Measurements from ENCODE around the gene MINDY1. TPM values are rescaled to one million over a fixed set of nuclear protein-coding genes. Genes with fewer than 3 reads are reported as not detected.
A peak's percentile ranks its signal among the peaks of the same experiment; 100 is the strongest.

MINDY1 gene
- total and polyA plus RNA-seq, 9 of the 15 experiments (the other 6 are each of a cell fraction or from before 2014, with no cell fraction given): 0.49 to 11.0 (median 6.0) TPM

DNA sequence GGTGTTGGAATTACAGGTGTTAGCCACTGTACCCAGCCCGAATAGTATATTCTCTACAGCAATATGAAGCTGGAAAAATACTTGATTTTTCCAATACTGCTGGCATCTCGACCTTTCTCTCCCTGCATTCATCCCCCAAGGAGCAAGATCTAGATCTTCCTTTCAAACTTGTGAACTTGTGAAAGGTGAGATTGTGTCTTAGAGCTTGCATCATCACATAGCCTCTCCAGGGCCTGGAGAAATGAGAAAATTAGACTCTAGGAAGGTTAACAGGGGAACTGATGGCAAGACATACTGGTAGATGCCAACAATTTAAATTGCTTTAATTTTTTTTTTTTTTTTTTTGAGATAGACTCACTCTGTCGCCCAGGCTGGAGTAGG, 3.6 kb upstream of the MINDY1 start (continued):
- TF ChIP-seq, protein P1, sequence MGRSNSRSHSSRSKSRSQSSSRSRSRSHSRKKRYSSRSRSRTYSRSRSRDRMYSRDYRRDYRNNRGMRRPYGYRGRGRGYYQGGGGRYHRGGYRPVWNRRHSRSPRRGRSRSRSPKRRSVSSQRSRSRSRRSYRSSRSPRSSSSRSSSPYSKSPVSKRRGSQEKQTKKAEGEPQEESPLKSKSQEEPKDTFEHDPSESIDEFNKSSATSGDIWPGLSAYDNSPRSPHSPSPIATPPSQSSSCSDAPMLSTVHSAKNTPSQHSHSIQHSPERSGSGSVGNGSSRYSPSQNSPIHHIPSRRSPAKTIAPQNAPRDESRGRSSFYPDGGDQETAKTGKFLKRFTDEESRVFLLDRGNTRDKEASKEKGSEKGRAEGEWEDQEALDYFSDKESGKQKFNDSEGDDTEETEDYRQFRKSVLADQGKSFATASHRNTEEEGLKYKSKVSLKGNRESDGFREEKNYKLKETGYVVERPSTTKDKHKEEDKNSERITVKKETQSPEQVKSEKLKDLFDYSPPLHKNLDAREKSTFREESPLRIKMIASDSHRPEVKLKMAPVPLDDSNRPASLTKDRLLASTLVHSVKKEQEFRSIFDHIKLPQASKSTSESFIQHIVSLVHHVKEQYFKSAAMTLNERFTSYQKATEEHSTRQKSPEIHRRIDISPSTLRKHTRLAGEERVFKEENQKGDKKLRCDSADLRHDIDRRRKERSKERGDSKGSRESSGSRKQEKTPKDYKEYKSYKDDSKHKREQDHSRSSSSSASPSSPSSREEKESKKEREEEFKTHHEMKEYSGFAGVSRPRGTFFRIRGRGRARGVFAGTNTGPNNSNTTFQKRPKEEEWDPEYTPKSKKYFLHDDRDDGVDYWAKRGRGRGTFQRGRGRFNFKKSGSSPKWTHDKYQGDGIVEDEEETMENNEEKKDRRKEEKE (IDR thresholded peaks at IDR 0.05; ENCODE audit: borderline replicate concordance in 1 of 2, control insufficient read depth in 1 of 2, low read depth in 2 of 2, low read length in 1 of 2): no peak
- TF ChIP-seq, protein P2, sequence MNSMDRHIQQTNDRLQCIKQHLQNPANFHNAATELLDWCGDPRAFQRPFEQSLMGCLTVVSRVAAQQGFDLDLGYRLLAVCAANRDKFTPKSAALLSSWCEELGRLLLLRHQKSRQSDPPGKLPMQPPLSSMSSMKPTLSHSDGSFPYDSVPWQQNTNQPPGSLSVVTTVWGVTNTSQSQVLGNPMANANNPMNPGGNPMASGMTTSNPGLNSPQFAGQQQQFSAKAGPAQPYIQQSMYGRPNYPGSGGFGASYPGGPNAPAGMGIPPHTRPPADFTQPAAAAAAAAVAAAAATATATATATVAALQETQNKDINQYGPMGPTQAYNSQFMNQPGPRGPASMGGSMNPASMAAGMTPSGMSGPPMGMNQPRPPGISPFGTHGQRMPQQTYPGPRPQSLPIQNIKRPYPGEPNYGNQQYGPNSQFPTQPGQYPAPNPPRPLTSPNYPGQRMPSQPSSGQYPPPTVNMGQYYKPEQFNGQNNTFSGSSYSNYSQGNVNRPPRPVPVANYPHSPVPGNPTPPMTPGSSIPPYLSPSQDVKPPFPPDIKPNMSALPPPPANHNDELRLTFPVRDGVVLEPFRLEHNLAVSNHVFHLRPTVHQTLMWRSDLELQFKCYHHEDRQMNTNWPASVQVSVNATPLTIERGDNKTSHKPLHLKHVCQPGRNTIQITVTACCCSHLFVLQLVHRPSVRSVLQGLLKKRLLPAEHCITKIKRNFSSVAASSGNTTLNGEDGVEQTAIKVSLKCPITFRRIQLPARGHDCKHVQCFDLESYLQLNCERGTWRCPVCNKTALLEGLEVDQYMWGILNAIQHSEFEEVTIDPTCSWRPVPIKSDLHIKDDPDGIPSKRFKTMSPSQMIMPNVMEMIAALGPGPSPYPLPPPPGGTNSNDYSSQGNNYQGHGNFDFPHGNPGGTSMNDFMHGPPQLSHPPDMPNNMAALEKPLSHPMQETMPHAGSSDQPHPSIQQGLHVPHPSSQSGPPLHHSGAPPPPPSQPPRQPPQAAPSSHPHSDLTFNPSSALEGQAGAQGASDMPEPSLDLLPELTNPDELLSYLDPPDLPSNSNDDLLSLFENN (IDR thresholded peaks at IDR 0.05; ENCODE audit: low read depth in 2 of 2, low read length in 2 of 2): no peak
- TF ChIP-seq CEBPG (CRISPR knock-in tag; IDR thresholded peaks at IDR 0.05): peak; percentile 86
- peak; percentile 46 to 83; a peak in 3 of 4 replicates for TF ChIP-seq CEBPG (tag; conservative IDR thresholded peaks at IDR 0.05 in 1 of 2, IDR thresholded peaks at IDR 0.05 in 1 of 2)
- TF ChIP-seq GATA2 (CRISPR knock-in tag; IDR thresholded peaks at IDR 0.05): no peak
- no peak for TF ChIP-seq PHF8 (IDR thresholded peaks at IDR 0.05; ENCODE audit: borderline replicate concordance, low read length)
- TF ChIP-seq JUND (IDR thresholded peaks at IDR 0.05; ENCODE audit: borderline replicate concordance, low read depth, low read length): peak; percentile 48
- no peak for TF ChIP-seq JUND (tag; IDR thresholded peaks at IDR 0.05; ENCODE audit: borderline replicate concordance, low read depth, low read length)
- TF ChIP-seq ATF7 (IDR thresholded peaks at IDR 0.05): peak; percentile 55
- 0 out of 2 replicates have a peak, but pooled peaks have one; percentile 19 for TF ChIP-seq ZNF175 (CRISPR knock-in tag; IDR thresholded peaks at IDR 0.05; ENCODE audit: low read depth)
- TF ChIP-seq, protein P3, sequence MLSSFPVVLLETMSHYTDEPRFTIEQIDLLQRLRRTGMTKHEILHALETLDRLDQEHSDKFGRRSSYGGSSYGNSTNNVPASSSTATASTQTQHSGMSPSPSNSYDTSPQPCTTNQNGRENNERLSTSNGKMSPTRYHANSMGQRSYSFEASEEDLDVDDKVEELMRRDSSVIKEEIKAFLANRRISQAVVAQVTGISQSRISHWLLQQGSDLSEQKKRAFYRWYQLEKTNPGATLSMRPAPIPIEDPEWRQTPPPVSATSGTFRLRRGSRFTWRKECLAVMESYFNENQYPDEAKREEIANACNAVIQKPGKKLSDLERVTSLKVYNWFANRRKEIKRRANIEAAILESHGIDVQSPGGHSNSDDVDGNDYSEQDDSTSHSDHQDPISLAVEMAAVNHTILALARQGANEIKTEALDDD (IDR thresholded peaks at IDR 0.05): 0 out of 2 replicates have a peak, but pooled peaks have one; percentile 6
- TF ChIP-seq TRIM24 (IDR thresholded peaks at IDR 0.05): 0 out of 4 replicates have a peak, but pooled peaks of 1 of the 2 experiments have one; percentile 30
- peak; percentile 67; the same call in 1 of the 2 replicates for TF ChIP-seq ZEB2 (IDR thresholded peaks at IDR 0.05)
- TF ChIP-seq KLF16 (IDR thresholded peaks at IDR 0.05): no peak
- TF ChIP-seq SMARCE1 (IDR thresholded peaks at IDR 0.05): 0 out of 2 replicates have a peak, but pooled peaks have one; percentile 25
- peak; percentile 47; the same call in 1 of the 2 replicates for TF ChIP-seq ZNF589 (CRISPR knock-in tag; IDR thresholded peaks at IDR 0.05; ENCODE audit: low read depth)
- TF ChIP-seq NFRKB (IDR thresholded peaks at IDR 0.05; ENCODE audit: low read depth): 0 out of 2 replicates have a peak, but pooled peaks have one; percentile 21
- TF ChIP-seq MTA2 (IDR thresholded peaks at IDR 0.05; ENCODE audit: low read depth): no peak
- peak; percentile 49; the same call in 1 of the 2 replicates for TF ChIP-seq EP300 (IDR thresholded peaks at IDR 0.05; ENCODE audit: low read length)
- TF ChIP-seq PRPF4 (IDR thresholded peaks at IDR 0.05; ENCODE audit: insufficient read depth, low read depth, low read length, poor library complexity, severe bottlenecking): no peak
- no peak for TF ChIP-seq ADNP (tag; IDR thresholded peaks at IDR 0.05)
- TF ChIP-seq SMAD4 (CRISPR knock-in tag; conservative IDR thresholded peaks at IDR 0.05): 0 out of 2 replicates have a peak, but pooled peaks have one; percentile 37
- TF ChIP-seq ZNF583 (CRISPR knock-in tag; IDR thresholded peaks at IDR 0.05): no peak

Data from K562 (cell line).